NCI-H345 treated with DMSO at 0.1 percent for 48 hours (cell line): ENCODE measurements around the gene MEF2A.
A peak's percentile ranks its signal among the peaks of the same experiment; 100 is the strongest.
"Not testable (repeated sequence)": the region's sequence is repeated elsewhere in the genome, so short reads cannot be mapped to it uniquely, and the experiment has no call there.

Source experiments
- DNase-seq: peaks from one replicate; lab custom pipeline; 2025; ENCODE audit not compliant: unreplicated experiment; lab: John Stamatoyannopoulos, UW

MEF2A gene

GRCh38 chr15:99727330-99727729, 161.5 kb downstream of the MEF2A start:
- no peak for DNase-seq

- no peak for DNase-seq
These were observed 161.9 kb downstream of the MEF2A start for GRCh38 chr15:99727733-99728132.

DNA sequence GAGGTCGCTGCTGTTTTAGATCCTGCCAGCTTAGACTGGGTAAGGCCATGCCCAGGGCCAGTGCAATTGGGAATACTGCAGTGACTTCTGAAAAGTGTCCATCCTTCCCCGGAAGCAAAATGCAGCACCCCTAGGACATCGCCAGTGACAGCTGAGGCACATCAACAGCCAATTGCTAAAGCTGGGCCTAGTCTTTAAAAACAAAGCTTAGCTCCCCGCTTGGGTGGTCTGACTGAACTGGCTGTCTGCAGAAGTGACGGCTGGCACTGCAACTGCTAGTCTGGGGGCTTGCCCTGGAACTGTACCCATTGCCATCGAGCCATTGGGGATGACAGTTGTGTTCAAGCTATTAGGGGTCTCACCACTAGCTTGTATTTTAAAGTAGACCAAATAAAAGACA, 163.1 kb downstream of the MEF2A start:
- no peak for DNase-seq

DNA sequence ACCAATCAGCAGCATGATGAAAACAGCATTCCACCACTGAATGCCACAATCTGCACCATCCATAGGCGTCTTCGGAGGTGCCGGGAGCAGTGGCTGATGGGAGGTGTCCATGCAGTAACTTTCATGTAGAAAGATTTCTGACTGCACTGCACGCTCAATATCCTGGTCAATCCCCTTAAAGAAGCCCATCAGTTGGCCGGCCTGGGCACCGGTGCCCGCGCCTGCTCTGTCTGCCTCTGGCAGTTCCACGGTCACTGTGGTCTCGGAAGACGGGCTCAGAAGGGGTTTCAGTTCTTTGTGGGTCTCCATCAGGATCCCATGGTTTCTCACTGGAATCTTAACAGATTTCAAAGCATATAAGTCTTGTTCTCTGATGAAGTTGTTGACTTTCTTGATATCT, 163.5 kb downstream of the MEF2A start:
- no peak for DNase-seq

DNA sequence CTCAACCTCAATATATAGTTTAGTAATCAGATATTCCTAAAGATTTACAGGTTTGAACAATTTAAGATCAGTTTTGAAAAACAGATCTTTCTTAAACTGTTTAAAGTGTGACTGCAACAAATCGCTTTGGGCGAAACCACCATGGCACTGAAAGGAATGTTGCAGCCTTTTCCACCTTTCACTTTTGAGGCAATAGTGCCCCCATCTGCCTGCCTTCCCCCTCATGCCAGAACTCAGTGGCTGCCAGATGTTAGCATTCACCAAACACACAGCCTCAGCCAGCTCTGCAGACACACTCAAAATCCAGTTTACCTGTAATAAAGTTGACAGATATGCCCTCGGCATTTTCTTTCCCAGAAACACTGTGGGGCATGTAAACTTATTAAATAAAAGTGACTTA, 164.1 kb downstream of the MEF2A start:
- DNase-seq, result no peak

DNA sequence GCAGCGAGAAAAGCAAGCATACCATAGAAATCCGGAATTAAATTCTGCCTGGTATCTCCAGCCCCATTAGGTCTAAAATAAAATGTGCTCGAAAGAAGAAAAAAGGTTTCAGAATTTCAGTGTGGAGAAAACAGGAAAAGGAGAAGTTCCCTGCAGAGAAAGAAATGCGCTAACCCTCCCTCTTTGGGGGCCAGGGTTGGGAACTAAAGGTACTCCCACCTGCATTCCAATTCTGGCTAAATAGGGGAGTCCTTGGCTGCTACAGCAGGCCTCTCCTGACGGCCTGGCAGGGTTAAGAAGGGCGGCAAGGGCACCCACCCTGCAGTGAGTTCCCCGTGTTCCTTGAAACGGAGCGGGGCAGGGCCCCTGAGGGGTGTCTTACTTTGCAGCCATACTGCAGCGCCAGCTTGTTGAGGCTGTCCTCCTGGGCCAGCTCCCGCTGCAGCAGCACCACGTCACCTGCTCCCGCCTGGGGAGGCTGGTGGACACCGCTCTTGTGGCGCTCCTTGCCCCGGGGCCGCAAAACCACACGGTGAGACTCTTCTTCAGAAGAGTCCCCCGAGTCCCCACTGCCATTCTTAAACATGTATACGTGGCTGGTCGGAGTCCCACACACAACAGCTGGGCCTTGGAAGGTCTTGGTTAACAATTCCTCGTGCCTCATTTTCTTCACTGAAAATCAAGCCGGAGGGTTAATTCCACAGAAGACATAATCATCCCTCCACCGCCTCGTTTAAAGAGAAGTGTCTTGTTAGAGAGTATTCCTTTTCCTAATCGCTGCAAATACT, 165.7 kb downstream of the MEF2A start:
- no peak for DNase-seq

DNA sequence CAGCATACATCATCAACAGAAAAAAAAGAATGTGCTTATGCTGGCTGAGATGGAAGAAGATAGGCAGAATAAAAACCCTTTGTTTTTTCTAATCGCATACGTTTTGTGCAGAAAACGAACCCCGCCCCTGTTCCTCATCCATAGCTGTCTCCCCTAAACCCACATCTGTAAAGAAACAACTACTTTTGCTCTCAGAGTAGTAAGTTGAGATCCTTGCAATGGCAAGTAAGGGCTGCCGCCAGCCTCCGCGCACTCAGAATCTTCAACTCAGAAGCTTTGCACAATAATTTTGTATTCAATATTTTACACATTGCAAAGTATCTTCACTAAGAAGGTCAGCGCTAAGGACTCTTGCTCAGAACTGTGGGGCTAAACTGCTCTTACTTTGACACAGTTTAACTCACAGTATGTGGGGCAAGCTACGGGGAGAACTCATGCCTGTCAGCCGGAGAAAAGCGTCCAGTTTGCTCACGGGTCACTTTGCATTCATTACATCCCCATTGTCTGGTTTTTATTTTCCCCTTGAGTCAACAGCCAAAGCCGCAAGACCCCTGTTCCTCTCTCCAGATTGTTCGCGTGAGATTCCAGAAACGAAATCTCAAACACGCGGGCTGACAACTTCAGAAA, 166.5 kb downstream of the MEF2A start:
- DNase-seq, result no peak

DNA sequence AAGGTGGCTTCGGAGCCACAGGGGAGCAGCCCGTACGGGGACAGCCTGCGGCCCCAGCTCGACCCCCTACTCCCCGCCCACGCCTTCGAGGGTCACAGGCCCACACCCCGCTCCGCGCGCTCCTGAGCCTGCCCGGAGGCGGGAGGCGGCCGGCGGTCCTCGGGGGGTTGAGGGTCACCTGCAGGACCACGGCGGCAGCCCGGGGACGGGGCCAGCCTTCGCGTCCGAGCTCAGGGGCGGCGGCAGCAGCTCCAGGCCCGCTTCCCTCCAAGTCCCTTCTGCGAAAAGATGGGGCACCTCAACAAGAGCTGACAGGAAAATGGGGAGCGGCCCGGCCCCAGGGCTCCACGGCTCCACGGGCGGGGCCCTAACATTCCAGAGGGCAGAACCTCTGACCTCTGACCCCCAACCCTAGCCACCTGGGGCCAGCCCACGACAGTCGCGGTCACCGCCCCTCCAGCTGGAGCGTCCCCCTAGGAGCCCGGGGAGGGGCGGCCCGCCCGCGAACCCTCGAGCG, 167.0 kb downstream of the MEF2A start:
- DNase-seq, result no peak

GRCh38 chr15:99733268-99734039, 167.7 kb downstream of the MEF2A start, which contains the start of gene LYSMD4:
LYSMD4 (minus strand) TSS chr15:99733437; CDS start chr15:99731999, 1,438 bp downstream.
- DNase-seq, result peak; percentile 76

- not testable (repeated sequence) for DNase-seq
These were observed 168.2 kb downstream of the MEF2A start for GRCh38 chr15:99734040-99734291.

DNA sequence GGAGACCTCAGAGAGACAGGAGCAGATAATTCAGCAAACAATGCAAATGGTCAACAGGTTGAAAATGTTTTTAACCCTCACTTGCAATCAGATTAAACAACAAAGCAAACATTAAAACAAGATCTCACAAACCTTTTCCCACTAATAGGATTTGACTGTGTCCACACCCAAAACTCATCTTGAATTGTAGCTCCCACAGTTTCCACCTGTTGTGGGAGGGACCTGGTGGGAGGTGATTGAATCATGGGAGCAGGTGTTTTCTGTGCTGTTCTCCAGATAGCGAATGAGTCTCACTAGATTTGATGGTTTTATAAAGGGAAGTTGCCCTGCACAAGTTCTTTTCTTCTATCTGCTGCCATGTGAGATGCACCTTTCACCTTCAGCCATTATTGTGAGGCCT, 168.8 kb downstream of the MEF2A start:
- DNase-seq, result no peak

DNA sequence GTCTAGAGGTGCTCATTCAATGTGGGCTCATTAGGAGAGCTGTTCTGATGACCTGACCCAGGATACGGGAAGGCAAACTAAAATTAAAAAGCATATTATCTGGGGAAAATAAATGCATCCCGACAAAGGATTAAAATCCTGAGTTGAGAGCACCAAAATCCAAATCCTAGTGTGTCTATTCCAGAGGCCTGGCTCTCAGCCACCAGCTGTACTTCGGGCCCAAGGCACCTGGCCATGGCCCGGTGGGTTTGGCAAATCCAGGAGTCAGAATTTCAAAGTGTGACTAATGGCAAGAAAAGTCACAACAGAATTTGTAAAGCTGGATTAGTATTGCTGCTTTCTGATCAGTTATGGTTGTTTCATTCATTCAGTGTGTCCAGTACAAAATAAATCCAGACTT, 170.1 kb downstream of the MEF2A start:
- no peak for DNase-seq

DNA sequence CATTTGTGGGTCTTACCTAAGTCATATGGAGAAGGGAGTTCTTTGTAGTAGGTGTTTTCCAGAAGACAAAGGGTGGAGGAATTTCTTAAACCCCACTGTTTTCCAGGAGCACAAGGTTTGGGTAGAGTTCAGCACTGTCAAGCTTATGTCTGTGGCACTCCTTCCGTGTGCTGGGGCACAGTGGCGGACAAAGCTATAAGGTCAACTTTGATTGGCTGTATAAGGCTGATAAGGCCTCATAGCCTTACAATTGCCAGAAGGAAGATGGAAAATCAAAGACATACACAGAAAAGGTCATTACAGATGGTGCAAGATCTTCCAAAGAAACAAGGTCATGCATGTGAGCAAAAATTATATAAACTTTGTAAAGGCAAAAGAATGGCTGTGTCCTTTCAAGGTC, 170.9 kb downstream of the MEF2A start:
- DNase-seq, result no peak

GRCh38 chr15:99738021-99738847, 172.4 kb downstream of the MEF2A start:
- DNase-seq, result no peak

DNA sequence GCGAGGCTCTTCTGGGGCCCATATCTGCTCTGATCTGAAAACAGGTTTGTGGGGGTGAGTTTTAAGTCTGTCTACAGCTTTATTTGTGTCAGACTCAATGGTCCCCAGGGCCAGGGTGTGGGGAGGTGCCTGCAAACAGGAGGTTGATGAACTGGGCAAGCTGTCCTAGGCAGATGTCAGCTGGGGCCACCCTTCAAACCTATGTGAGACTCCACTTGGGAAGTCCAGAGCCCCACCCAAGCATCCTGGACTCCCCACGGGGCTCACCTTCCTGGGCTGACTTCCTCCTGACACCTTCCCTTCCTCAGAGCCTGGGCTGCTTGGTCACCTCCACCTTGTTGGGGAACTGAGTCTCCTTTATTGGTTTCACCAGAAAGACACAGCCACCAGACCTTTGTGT, 176.1 kb downstream of the MEF2A start:
- DNase-seq, result no peak

GRCh38 chr15:99744142-99744541, 178.4 kb downstream of the MEF2A start:
- DNase-seq, result no peak

GRCh38 chr15:99745370-99746086, 179.7 kb downstream of the MEF2A start:
- DNase-seq, result no peak

- DNase-seq, result no peak
These were observed 183.6 kb downstream of the MEF2A start for GRCh38 chr15:99749386-99749785.

DNA sequence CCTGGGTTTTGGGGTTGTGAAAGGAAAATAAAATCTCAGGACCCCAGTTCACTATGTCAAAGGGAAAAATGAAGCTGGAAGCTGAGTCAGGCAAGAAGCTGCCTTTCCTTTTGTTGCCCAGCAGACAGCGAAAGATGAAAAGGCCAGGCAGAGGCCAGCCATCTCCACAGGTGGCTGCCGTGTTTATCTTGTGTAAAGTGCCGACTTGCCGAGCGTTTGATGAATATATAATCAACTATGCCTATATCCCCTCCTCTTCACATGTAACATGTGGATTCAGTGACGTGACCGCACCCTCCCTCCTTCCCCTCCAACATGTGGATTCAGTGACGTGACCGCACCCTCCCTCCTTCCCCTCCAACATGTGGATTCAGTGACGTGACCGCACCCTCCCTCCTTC, 184.5 kb downstream of the MEF2A start:
- DNase-seq, result not testable (repeated sequence)

GRCh38 chr15:99752556-99752955, 186.8 kb downstream of the MEF2A start:
- DNase-seq, result no peak
